Measurements from ENCODE around the gene CCDC60.

CCDC60 gene

DNA sequence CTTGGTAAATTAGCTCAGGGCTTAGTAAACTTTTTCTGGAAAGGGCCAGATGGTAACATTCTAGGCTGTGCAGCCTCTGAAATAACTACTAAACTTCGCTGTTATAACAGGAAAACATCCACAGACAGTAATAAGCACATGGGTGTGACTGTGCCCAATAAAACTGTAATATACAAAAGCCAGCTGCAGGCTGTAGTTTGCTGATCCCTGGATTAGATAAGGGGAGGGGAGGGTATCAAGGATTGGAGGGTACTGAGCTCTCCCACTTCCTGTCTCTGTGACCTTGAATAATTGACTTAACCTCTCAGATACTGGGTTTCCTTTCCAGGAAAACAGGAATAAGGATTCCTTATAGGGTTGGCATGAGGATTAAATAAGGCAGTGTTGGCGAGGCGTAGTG is 81.2 kb downstream of the CCDC60 start:
- Mint-ChIP-seq H3K9me3 (peaks cover 0 to 3% of the 10 kb centered on the region in 2 donors), H3K4me1 (peaks cover 0 to 5% of the 10 kb centered on the region in 2 donors), H3K4me3 (no peak overlapping the region), H3K27ac (no peak overlapping the region), H3K27me3 (peaks cover 8 to 23% of the 10 kb centered on the region in 2 donors), H3K36me3 (no peaks in the 10 kb centered on the region)
- ATAC-seq (replicated peaks) = no peak
- DNase-seq = no peak

DNA sequence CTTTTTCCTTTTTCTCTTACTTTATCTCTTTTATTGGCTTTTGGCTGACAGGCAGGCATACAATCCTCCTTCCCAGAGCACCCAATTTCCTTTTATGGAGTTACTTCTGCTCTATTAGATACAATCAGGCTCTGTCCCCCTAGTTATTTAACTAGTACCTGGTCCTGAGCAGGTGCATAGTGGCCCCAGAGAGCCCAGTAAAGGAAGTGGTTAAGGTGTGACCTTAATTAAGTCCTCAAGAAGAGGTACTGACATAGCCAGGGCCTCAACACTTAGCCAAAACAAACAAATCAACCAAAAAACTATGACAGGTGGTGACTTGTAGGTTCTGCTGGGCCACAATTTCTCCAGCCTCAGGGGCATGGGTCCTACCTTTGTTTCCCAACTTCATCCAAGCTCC is 82.9 kb downstream of the CCDC60 start:
- H3K4me1 Mint-ChIP-seq = peaks cover 0 to 5% of the 10 kb centered on the region in 2 donors
- peaks cover 8 to 10% of the 10 kb centered on the region in 2 donors for H3K9me3 Mint-ChIP-seq

GRCh38 chr12:119419381-119419780 is 84.9 kb downstream of the CCDC60 start:
- Mint-ChIP-seq H3K27ac (no peak overlapping the region), H3K9me3 (peaks cover 12% of the 10 kb centered on the region in 2 donors), H3K4me3 (no peak overlapping the region), H3K36me3 (no peaks in the 10 kb centered on the region), H3K4me1 (no peaks in the 10 kb centered on the region), H3K27me3 (peaks cover 15 to 30% of the 10 kb centered on the region in 2 donors)
- ATAC-seq (replicated peaks) (no peak), DNase-seq (no peak)

More for the DNA sequence above, 82.9 kb downstream of the CCDC60 start:
- DNase-seq (no peak), ATAC-seq (replicated peaks) (no peak)
- Mint-ChIP-seq H3K36me3 (no peaks in the 10 kb centered on the region), H3K4me3 (no peak overlapping the region), H3K27me3 (peaks cover 15 to 38% of the 10 kb centered on the region in 2 donors), H3K27ac (no peak overlapping the region)

DNA sequence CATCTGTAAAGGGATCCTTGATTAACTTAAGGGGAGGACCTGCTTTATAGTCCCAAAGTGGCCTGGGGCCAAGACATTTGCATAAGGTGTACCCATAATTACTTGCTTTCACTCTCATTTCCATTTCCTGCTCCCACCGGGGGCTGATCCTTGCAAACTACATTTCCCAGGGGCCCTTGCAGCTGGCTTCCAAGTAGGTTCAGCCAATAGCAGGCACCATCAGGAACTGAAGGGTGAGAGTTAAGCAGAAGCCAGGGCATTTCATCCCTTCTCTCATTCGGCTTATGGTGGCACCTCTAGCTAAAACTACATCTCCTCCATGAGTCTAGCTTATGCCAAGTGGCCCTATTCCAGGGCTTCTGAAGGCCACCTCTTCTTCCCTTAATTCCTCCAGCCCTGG is 88.8 kb downstream of the CCDC60 start:
- Mint-ChIP-seq H3K27me3 (peaks cover 15 to 38% of the 10 kb centered on the region in 2 donors), H3K36me3 (no peaks in the 10 kb centered on the region), H3K27ac (no peak overlapping the region), H3K4me1 (no peaks in the 10 kb centered on the region), H3K9me3 (peaks cover 12 to 14% of the 10 kb centered on the region in 2 donors), H3K4me3 (no peak overlapping the region)
- ATAC-seq (replicated peaks) (peak; percentile 38 to 41), DNase-seq (no peak)

DNA sequence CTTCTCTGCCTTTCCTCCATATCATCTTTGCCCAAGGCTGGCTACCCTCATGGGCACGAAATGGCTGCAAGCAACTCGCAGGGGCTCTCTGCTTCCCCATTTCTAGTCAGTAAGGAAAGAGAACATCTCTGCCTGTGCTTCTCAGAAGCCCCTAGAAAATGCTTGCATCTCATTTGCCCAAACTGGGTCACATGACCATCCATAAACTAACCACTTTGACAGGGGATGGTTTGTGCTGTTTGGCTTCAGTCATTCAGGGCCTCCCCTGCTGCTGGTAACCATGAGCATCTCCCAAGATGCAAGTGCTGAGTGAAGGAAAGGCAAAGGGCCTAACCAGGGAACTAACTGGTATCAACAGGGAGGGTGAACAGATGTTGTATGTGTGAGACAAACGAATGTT is 91.1 kb downstream of the CCDC60 start:
- H3K4me1 Mint-ChIP-seq = no peaks in the 10 kb centered on the region
- no peak for DNase-seq
- H3K4me3 Mint-ChIP-seq = no peak overlapping the region
- H3K36me3 Mint-ChIP-seq = no peaks in the 10 kb centered on the region
- no peak for ATAC-seq (replicated peaks)
- H3K27ac Mint-ChIP-seq = no peak overlapping the region
- H3K27me3 Mint-ChIP-seq = peaks cover 12 to 24% of the 10 kb centered on the region in 2 donors
- peaks cover 12% of the 10 kb centered on the region in 2 donors for H3K9me3 Mint-ChIP-seq

DNA sequence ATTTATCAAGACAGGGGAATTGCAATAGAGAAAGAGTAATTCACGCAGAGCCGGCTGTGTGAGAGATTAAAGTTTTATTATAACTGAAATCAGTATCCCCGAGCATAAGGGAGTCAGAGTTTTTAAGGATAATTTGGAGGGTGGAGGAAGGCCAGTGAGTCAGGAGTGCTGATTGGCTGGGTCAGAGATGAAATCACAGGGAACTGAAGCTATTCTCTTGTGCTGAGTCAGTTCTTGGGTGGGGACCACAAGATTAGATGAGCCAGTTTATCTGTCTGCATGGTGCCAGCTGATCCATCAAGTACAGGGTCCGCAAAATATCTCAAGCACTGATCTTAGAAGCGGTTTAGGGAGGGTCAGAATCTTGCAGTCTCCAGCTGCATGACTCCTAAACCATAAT is 96.6 kb downstream of the CCDC60 start:
- Mint-ChIP-seq H3K9me3 (peaks cover 8% of the 10 kb centered on the region in 2 donors), H3K4me1 (no peaks in the 10 kb centered on the region), H3K4me3 (no peak overlapping the region), H3K27ac (no peak overlapping the region), H3K27me3 (peaks cover 4 to 8% of the 10 kb centered on the region in 2 donors), H3K36me3 (no peaks in the 10 kb centered on the region)
- ATAC-seq (replicated peaks) = no peak
- DNase-seq = no peak

DNA sequence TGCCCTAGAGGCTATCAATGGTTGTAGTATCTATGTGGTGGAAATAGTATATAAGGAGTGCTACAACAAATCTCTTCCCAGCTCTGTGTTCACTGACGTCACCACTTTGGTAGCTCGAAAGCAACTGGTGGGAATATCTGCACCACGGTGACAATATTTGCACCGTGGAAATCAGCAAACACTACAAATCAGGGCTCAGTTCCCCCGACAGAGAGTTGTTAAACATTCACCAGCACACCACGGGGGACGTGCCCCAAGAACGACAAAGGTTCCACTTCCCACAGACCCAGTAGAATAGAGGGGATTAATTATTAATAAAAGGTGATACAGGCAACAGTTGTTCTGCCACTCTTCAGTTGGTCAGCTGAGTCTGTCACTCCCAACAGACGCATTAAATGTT is 98.4 kb downstream of the CCDC60 start:
- H3K27me3 Mint-ChIP-seq = no peaks in the 10 kb centered on the region
- ATAC-seq (replicated peaks) (no peak), DNase-seq (no peak)
- H3K36me3 Mint-ChIP-seq = no peaks in the 10 kb centered on the region
- H3K4me1 Mint-ChIP-seq = no peaks in the 10 kb centered on the region
- no peak overlapping the region for H3K4me3 Mint-ChIP-seq
- H3K27ac Mint-ChIP-seq = no peak overlapping the region
- H3K9me3 Mint-ChIP-seq = peaks cover 6 to 8% of the 10 kb centered on the region in 2 donors

DNA sequence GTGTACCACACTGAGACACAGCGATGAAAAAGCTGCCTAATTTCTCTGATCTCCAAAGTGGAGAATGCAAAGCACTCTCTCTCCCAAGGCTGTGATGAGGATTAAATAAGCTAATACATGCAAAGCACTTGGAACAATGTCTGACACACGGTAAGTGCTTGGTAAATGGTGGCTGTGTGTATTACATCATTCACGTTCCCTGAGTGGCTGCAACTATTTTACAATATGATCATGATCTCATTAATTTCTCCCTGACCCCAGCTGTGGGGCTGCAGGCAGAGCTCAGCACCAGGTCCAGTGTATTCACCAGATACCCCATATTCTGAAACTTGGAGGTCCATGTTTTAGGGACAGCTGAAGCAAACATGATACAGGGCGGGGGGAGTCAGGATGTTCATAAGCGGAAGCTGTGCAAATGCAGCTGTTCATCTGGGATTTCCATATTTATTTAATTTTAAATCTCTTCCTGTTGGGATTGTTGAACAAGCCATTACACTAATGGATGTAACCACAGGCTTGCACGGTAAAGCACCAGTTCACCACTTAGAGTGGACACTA is 106.4 kb downstream of the CCDC60 start:
- H3K4me1 Mint-ChIP-seq = peaks cover 0 to 4% of the 10 kb centered on the region in 2 donors
- DNase-seq = no peak

GRCh38 chr12:119444462-119445044 is 110.0 kb downstream of the CCDC60 start:
- Mint-ChIP-seq H3K36me3 (no peaks in the 10 kb centered on the region), H3K4me3 (no peak overlapping the region), H3K27ac (no peak overlapping the region), H3K27me3 (no peaks in the 10 kb centered on the region), H3K9me3 (peaks cover 0 to 1% of the 10 kb centered on the region in 2 donors), H3K4me1 (peaks cover 0 to 4% of the 10 kb centered on the region in 2 donors)
- DNase-seq (peak; percentile 26), ATAC-seq (replicated peaks) (peak; percentile 63 to 69)

More for the DNA sequence above, 106.4 kb downstream of the CCDC60 start:
- Mint-ChIP-seq H3K4me3 (no peak overlapping the region), H3K36me3 (no peaks in the 10 kb centered on the region), H3K27ac (no peak overlapping the region), H3K9me3 (peaks cover 0 to 2% of the 10 kb centered on the region in 2 donors), H3K27me3 (no peaks in the 10 kb centered on the region)
- ATAC-seq (replicated peaks) = no peak

DNA sequence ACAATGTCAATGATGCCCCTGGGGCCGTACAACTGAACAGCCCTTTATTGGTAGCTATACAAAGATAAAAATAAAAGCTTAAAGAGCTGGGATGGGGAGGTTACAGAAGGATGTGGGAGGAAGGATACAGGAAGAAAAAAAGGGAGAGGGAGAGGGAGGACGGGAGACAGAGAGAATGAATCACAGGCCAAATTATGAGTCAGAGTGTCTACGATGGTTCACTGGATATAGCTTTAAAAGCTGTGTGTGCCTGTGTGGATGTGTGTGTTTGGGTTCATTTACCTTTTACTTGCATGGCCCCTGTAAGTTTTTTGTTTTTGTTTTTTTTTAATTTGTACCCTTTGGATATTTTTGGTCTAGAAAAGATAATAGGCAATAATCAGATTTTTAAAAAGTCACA is 111.9 kb downstream of the CCDC60 start:
- H3K9me3 Mint-ChIP-seq = peaks cover 0 to 3% of the 10 kb centered on the region in 2 donors
- H3K27me3 Mint-ChIP-seq = no peaks in the 10 kb centered on the region
- DNase-seq (no peak), ATAC-seq (replicated peaks) (no peak)
- no peaks in the 10 kb centered on the region for H3K36me3 Mint-ChIP-seq
- peaks cover 0 to 4% of the 10 kb centered on the region in 2 donors for H3K4me1 Mint-ChIP-seq
- H3K27ac Mint-ChIP-seq = no peak overlapping the region
- no peak overlapping the region for H3K4me3 Mint-ChIP-seq

DNA sequence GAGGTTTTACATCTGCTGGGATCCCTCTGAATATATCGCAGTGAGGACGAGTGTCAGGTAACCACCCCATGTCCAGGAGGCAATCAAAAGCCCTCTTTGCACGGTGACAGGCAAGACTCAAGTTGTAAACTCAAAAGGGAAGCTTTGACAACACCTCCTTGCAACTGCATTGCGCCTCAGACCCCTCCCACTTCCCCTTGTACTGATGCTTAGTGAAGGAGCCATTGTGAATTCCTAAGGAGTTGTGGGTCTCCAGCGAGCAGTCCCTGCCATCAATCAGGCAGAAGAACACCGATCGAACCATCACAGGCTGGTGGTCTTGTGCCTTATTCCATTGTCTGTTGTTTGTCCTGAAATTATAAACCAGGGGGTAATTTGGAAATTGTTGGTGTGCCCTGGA is 112.6 kb downstream of the CCDC60 start:
- no peak overlapping the region for H3K4me3 Mint-ChIP-seq
- peaks cover 0 to 3% of the 10 kb centered on the region in 2 donors for H3K9me3 Mint-ChIP-seq
- no peak for ATAC-seq (replicated peaks)
- H3K27me3 Mint-ChIP-seq = no peaks in the 10 kb centered on the region
- peaks cover 0 to 4% of the 10 kb centered on the region in 2 donors for H3K4me1 Mint-ChIP-seq
- H3K36me3 Mint-ChIP-seq = no peaks in the 10 kb centered on the region
- no peak for DNase-seq
- H3K27ac Mint-ChIP-seq = no peak overlapping the region

DNA sequence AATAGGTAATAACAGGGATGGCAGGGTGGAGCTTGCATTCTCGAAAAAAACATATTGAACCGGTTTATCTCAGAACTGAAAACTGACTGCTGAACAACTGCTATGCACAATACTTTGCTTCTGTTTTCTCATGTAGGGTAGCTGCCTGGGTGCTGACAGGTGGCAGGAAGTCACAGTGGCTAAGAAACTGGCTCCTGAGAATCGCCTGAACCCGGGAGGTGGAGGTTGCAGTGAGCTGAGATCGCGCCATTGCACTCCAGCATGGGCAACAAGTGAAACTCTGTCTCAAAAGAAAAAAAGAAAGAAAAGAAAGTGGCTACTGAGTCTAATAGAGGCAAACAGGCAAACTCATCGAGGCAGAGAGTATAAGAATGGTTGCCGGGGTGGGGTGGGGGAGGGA is 113.1 kb downstream of the CCDC60 start:
- Mint-ChIP-seq H3K9me3 (peaks cover 0 to 3% of the 10 kb centered on the region in 2 donors), H3K4me1 (peaks cover 0 to 4% of the 10 kb centered on the region in 2 donors), H3K36me3 (no peaks in the 10 kb centered on the region), H3K27ac (no peak overlapping the region), H3K27me3 (peaks cover 0 to 3% of the 10 kb centered on the region in 2 donors), H3K4me3 (no peak overlapping the region)
- ATAC-seq (replicated peaks) (no peak), DNase-seq (no peak)

GRCh38 chr12:119448611-119449131 is 114.1 kb downstream of the CCDC60 start:
- Mint-ChIP-seq H3K27ac (no peak overlapping the region), H3K27me3 (peaks cover 0 to 7% of the 10 kb centered on the region in 2 donors), H3K4me1 (peaks cover 0 to 3% of the 10 kb centered on the region in 2 donors), H3K4me3 (no peak overlapping the region), H3K36me3 (no peaks in the 10 kb centered on the region), H3K9me3 (peaks cover 3 to 4% of the 10 kb centered on the region in 2 donors)
- DNase-seq (no peak), ATAC-seq (replicated peaks) (no peak)

GRCh38 chr12:119450771-119451170 is 116.2 kb downstream of the CCDC60 start:
- ATAC-seq (replicated peaks) (no peak), DNase-seq (no peak)
- H3K4me3 Mint-ChIP-seq = no peak overlapping the region
- H3K27me3 Mint-ChIP-seq = peaks cover 8% of the 10 kb centered on the region in 2 donors
- no peaks in the 10 kb centered on the region for H3K4me1 Mint-ChIP-seq
- H3K36me3 Mint-ChIP-seq = no peaks in the 10 kb centered on the region
- peaks cover 6 to 9% of the 10 kb centered on the region in 2 donors for H3K9me3 Mint-ChIP-seq
- no peak overlapping the region for H3K27ac Mint-ChIP-seq

DNA sequence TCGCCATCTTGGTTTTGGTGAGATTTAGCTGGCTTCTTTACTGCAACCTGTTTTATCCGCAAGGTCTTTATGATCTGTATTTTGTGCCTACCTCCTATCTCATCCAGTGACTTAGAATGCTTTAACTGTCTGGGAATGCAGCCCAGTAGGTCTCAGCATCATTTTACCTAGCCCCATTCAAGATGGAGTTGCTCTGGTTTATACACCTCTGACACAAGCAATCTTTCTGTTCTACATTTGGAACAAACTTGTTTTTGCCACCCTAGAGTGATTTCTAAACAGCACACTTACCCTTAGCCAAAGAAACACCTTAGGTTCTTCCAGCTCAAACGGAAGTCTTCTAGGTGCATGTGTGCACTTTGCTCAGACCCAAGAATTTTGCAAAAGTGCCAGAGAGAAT is 122.3 kb downstream of the CCDC60 start:
- Mint-ChIP-seq H3K36me3 (no peaks in the 10 kb centered on the region), H3K4me3 (no peak overlapping the region)
- no peak for DNase-seq

More for the DNA sequence above, 122.3 kb downstream of the CCDC60 start:
- no peak for ATAC-seq (replicated peaks)
- H3K27ac Mint-ChIP-seq = no peak overlapping the region
- no peaks in the 10 kb centered on the region for H3K4me1 Mint-ChIP-seq
- peaks cover 6 to 13% of the 10 kb centered on the region in 2 donors for H3K9me3 Mint-ChIP-seq
- H3K27me3 Mint-ChIP-seq = peaks cover 8% of the 10 kb centered on the region in 2 donors

Data from stimulated activated naive B cell treated with anti-CD40 and anti-IgM and Interleukin-4, amounts not matched to agents 10 μg/mL and 1 μg/mL and 100 μg/mL, for 72 hours (primary cell).